ENCODE data around the gene NAT9.

DNA sequence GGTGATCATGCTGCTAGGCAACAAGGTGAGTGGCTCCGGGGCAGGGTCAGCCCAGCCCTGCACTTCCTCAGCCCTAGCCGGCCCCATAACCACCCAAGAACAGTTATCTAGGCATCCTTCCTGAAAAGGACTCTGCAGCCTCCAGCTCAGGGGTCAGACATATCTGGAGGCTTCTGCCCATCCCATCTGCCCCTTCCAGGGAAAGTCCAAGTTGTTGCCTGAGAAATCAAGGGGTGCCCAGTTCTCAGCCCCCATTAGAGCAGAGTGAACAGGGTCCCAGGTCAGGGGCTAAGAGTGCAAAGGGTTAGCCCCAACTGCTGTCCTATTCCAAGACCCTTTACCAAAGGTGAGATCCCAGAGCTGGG is 31.8 kb downstream of the NAT9 start:
- TF ChIP-seq, protein P1, sequence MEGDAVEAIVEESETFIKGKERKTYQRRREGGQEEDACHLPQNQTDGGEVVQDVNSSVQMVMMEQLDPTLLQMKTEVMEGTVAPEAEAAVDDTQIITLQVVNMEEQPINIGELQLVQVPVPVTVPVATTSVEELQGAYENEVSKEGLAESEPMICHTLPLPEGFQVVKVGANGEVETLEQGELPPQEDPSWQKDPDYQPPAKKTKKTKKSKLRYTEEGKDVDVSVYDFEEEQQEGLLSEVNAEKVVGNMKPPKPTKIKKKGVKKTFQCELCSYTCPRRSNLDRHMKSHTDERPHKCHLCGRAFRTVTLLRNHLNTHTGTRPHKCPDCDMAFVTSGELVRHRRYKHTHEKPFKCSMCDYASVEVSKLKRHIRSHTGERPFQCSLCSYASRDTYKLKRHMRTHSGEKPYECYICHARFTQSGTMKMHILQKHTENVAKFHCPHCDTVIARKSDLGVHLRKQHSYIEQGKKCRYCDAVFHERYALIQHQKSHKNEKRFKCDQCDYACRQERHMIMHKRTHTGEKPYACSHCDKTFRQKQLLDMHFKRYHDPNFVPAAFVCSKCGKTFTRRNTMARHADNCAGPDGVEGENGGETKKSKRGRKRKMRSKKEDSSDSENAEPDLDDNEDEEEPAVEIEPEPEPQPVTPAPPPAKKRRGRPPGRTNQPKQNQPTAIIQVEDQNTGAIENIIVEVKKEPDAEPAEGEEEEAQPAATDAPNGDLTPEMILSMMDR (IDR thresholded peaks at IDR 0.05) = no peak
- TF ChIP-seq POLR2A (IDR thresholded peaks at IDR 0.05) = no peak
